HL-60 (cell line): ENCODE results near the gene PRDM12.

Experiments used
- DNase-seq, 2 experiments: peaks; one replicate each; pipeline ENCODE4 v3.0.0-alpha.2; 2010 to 2020; ENCODE audit warnings: low read depth in 1 of 2, low spot score in 1 of 2
- H3K27ac ChIP-seq: fragments of 250-450 bp; sonication (Bioruptor Pico); replicated peaks from 2 replicates; pipeline ENCODE4 v1.5.1; 2020; ENCODE audit warnings: mild to moderate bottlenecking, moderate library complexity
- H3K27me3 ChIP-seq: fragments of 250-450 bp; sonication (Bioruptor Pico); 2 replicates; pipeline ENCODE4 v1.5.1; 2021; ENCODE audit warnings: mild to moderate bottlenecking, moderate library complexity; ENCODE audit not compliant: insufficient read depth, poor library complexity, severe bottlenecking
- H3K4me3 ChIP-seq: replicated peaks from 2 replicates; pipeline ENCODE4 v1.5.1; 2011; ENCODE audit warnings: mild to moderate bottlenecking, control low read depth, low read length; ENCODE audit not compliant: insufficient read depth
- CTCF ChIP-seq: IDR thresholded peaks from one replicate; pipeline ENCODE4 v1.5.1; 2011; ENCODE audit warnings: low read length, control low read depth, inconsistent platforms; ENCODE audit not compliant: insufficient read depth
- GABPA ChIP-seq: IDR thresholded peaks from 2 replicates; pipeline ENCODE4 v1.6.1; 2012; ENCODE audit warnings: low read depth
- POLR2AphosphoS5 ChIP-seq: IDR thresholded peaks from 2 replicates; pipeline ENCODE4 v1.6.1; 2012; ENCODE audit warnings: low read depth
- REST ChIP-seq: IDR thresholded peaks from 2 replicates; pipeline ENCODE4 v1.6.1; 2012; ENCODE audit warnings: low read depth; ENCODE audit not compliant: insufficient replicate concordance
- SPI1 ChIP-seq: IDR thresholded peaks from 2 replicates; pipeline ENCODE4 v1.6.1; 2012; ENCODE audit warnings: low read depth, mild to moderate bottlenecking, borderline replicate concordance

Gene PRDM12

GRCh38 chr9:130651752-130652151 lies 12.6 kb upstream of the PRDM12 start:
- H3K27me3 ChIP-seq = peaks cover 18% of the 10 kb centered on the region
- H3K4me3 ChIP-seq = no peak overlapping the region
- no peak for DNase-seq
- no peak for TF ChIP-seq REST
- no peak for TF ChIP-seq POLR2AphosphoS5
- TF ChIP-seq GABPA = no peak
- no peak for TF ChIP-seq SPI1
- no peak overlapping the region for H3K27ac ChIP-seq

DNA sequence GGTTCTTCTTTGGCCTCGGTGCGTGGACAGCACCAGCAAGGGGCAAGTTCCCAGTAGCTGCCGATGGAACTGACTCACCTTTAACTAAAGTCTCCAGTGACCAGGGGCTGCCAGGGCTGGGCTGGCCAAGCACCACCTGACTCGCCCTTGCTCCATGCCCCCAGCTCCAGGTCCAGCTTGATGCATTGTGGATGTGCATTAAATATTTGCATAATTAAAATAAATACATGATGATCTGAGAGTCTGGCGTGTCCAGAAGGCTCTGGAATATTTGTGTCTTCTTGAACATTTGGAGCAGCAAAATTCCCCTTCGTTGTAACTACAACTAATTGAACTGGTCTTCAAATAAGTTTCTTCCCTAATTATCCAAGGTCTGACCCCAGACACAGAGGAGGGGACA lies 9.5 kb upstream of the PRDM12 start:
- no peak for TF ChIP-seq POLR2AphosphoS5
- TF ChIP-seq SPI1 = no peak
- TF ChIP-seq REST = no peak
- TF ChIP-seq CTCF = no peak
- no peak for TF ChIP-seq GABPA
- DNase-seq = no peak
- Histone ChIP-seq H3K27me3 (peaks cover 41% of the 10 kb centered on the region), H3K4me3 (no peak overlapping the region), H3K27ac (no peak overlapping the region)

DNA sequence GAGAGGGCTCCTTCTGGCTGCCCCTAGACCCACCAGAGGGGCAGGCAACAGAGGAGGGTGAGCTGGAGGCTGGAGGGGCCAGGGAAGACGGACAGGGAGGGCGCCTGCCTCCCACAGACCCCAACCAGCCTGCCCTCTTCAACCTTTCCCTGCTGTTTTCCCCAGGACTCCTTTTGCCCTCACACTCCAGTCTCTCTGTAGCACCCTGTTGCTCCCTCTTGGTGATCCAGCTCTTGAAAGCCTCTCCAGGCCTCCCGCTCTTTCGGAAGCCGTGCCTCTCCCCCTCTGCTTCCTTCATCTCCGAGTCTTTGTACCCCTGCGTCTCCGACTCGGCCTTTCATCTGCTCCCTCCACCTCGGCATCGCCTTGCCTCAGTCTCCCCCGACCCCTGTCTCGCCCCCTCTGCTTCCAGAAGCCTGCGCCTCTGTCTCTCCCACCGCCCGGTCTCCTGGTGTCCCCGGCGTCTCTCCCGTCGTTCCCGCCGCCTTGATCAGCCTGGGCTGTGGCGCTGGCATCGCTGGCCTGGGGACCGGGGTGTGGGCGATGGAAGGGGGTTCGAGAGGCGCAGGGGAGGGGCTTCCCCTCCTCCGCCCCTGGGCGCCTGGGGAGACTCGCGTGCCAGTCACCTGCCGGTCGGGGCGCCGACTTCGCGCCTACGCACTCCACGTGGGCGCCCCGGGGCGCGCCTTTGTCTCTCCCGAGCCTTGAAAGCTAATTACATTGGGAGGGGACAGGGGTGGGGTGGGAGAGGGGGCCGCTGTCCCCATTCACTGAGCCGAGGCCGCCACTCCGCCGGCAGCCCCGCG lies 5.3 kb upstream of the PRDM12 start:
- Histone ChIP-seq H3K4me3 (no peak overlapping the region), H3K27ac (no peak overlapping the region), H3K27me3 (peaks cover 73% of the 10 kb centered on the region)
- no peak for DNase-seq
- no peak for TF ChIP-seq POLR2AphosphoS5
- no peak for TF ChIP-seq REST
- TF ChIP-seq GABPA = no peak
- TF ChIP-seq CTCF = no peak
- TF ChIP-seq SPI1 = no peak
